DMS153 treated with DMSO at 0.1 percent for 48 hours (cell line): Measurements from ENCODE around the gene SND1.

Experiments
- DNase-seq: peaks from one replicate; lab custom pipeline; 2025; ENCODE audit not compliant: unreplicated experiment; lab: John Stamatoyannopoulos, UW

The SND1 gene

GRCh38 chr7:128059143-128059988, 407.4 kb downstream of the SND1 start:
- no peak for DNase-seq

GRCh38 chr7:128060018-128060417, 408.0 kb downstream of the SND1 start:
- no peak for DNase-seq

GRCh38 chr7:128063088-128063487, 411.1 kb downstream of the SND1 start:
- DNase-seq: no peak

- no peak for DNase-seq
These were observed 413.9 kb downstream of the SND1 start for GRCh38 chr7:128065872-128066271.

GRCh38 chr7:128066395-128066794, 414.4 kb downstream of the SND1 start:
- no peak for DNase-seq

- DNase-seq: no peak
These were observed 414.9 kb downstream of the SND1 start for GRCh38 chr7:128066858-128067257.

GRCh38 chr7:128067983-128068382, 416.0 kb downstream of the SND1 start:
- no peak for DNase-seq

- no peak for DNase-seq
These were observed 416.8 kb downstream of the SND1 start for GRCh38 chr7:128068785-128069184.

- DNase-seq: no peak
These were observed 417.7 kb downstream of the SND1 start for GRCh38 chr7:128069373-128070364.

GRCh38 chr7:128071376-128071775, 419.4 kb downstream of the SND1 start:
- DNase-seq: no peak

- DNase-seq: no peak
These were observed 419.8 kb downstream of the SND1 start for GRCh38 chr7:128071801-128072200.

GRCh38 chr7:128073671-128074310, 421.8 kb downstream of the SND1 start:
- DNase-seq: no peak

- DNase-seq: no peak
These were observed 422.3 kb downstream of the SND1 start for GRCh38 chr7:128074336-128074735.

GRCh38 chr7:128074736-128075135, 422.7 kb downstream of the SND1 start:
- no peak for DNase-seq

- no peak for DNase-seq
These were observed 423.5 kb downstream of the SND1 start for GRCh38 chr7:128075242-128076095.

- no peak for DNase-seq
These were observed 424.3 kb downstream of the SND1 start for GRCh38 chr7:128076196-128076795.

- DNase-seq: no peak
These were observed 424.8 kb downstream of the SND1 start for GRCh38 chr7:128076796-128077271.

GRCh38 chr7:128078309-128078708, 426.3 kb downstream of the SND1 start:
- DNase-seq: no peak

- DNase-seq: no peak
These were observed 428.2 kb downstream of the SND1 start for GRCh38 chr7:128080169-128080568.

- DNase-seq: no peak
These were observed 429.4 kb downstream of the SND1 start for GRCh38 chr7:128081351-128081750.
